LHCN-M2 (cell line): ENCODE measurements around the gene CTTNBP2. TPM values are rescaled to one million over a fixed set of nuclear protein-coding genes. Genes with fewer than 3 reads are reported as not detected.

Source experiments
- DNase-seq: peaks from one replicate; pipeline ENCODE4 v3.0.0-alpha.2; 2012; ENCODE audit warnings: low read depth
- total RNA-seq: library from RNA; depleted of rRNA; stranded (reverse); fragments of >200 nt; gene quantifications from 2 replicates; pipeline ENCODE4 v1.2.3, GENCODE V29; 2014

The CTTNBP2 gene
- total RNA-seq, 1 experiment from 2014 or later: 7.5 TPM

GRCh38 chr7:117784315-117784714 lies 88.9 kb downstream of the CTTNBP2 start:
- DNase-seq: no peak

- no peak for DNase-seq
Measured at GRCh38 chr7:117782761-117783160, 90.5 kb downstream of the CTTNBP2 start.

GRCh38 chr7:117781707-117782106 lies 91.5 kb downstream of the CTTNBP2 start:
- DNase-seq: peak; percentile 31

- peak; percentile 65 for DNase-seq
Measured at GRCh38 chr7:117780832-117781231, 92.4 kb downstream of the CTTNBP2 start.

GRCh38 chr7:117777335-117778142 lies 95.7 kb downstream of the CTTNBP2 start:
- peak; percentile 31 for DNase-seq

- DNase-seq: no peak
Measured at GRCh38 chr7:117776224-117776623, 97.0 kb downstream of the CTTNBP2 start.

GRCh38 chr7:117775801-117776200 lies 97.4 kb downstream of the CTTNBP2 start:
- no peak for DNase-seq

- DNase-seq: peak; percentile 30
Measured at GRCh38 chr7:117774943-117775342, 98.3 kb downstream of the CTTNBP2 start.

- DNase-seq: no peak
Measured at GRCh38 chr7:117772421-117772820, 100.8 kb downstream of the CTTNBP2 start.

GRCh38 chr7:117771756-117772155 lies 101.5 kb downstream of the CTTNBP2 start:
- no peak for DNase-seq

GRCh38 chr7:117769085-117769484 lies 104.2 kb downstream of the CTTNBP2 start:
- DNase-seq: peak; percentile 22

GRCh38 chr7:117767951-117768350 lies 105.3 kb downstream of the CTTNBP2 start:
- no peak for DNase-seq

GRCh38 chr7:117766913-117767312 lies 106.3 kb downstream of the CTTNBP2 start:
- no peak for DNase-seq

- DNase-seq: no peak
Measured at GRCh38 chr7:117764031-117764430, 109.2 kb downstream of the CTTNBP2 start.

- no peak for DNase-seq
Measured at GRCh38 chr7:117762055-117762454, 111.2 kb downstream of the CTTNBP2 start.

GRCh38 chr7:117759950-117760640 lies 113.1 kb downstream of the CTTNBP2 start:
- peak; percentile 45 for DNase-seq

GRCh38 chr7:117757440-117757839 lies 115.8 kb downstream of the CTTNBP2 start:
- no peak for DNase-seq

GRCh38 chr7:117756586-117757085 lies 116.6 kb downstream of the CTTNBP2 start:
- no peak for DNase-seq

- DNase-seq: no peak
Measured at GRCh38 chr7:117755136-117755535, 118.1 kb downstream of the CTTNBP2 start.

- DNase-seq: no peak
Measured at GRCh38 chr7:117751775-117752174, 121.5 kb downstream of the CTTNBP2 start.

- peak; percentile 37 for DNase-seq
Measured at GRCh38 chr7:117750612-117751563, 122.4 kb downstream of the CTTNBP2 start.

GRCh38 chr7:117741962-117742361 lies 131.3 kb downstream of the CTTNBP2 start:
- DNase-seq: peak; percentile 18
